Right cardiac atrium (tissue), 5 donors: Measurements from ENCODE around the gene ZNF740. TPM values are rescaled to one million over a fixed set of nuclear protein-coding genes. Genes with fewer than 3 reads are reported as not detected.
A peak's percentile ranks its signal among the peaks of the same experiment; 100 is the strongest.
"Not testable (repeated sequence)": the region's sequence is repeated elsewhere in the genome, so short reads cannot be mapped to it uniquely, and the experiment has no call there.

Source experiments
- ATAC-seq, 2 donors: fragments of 200-7000 bp; cut with Tn5 transposase; one replicate each; pipeline versions ENCODE4 v1.8.0 to v1.9.1; 2020; ENCODE audit warnings: moderate library complexity in 2 of 2, mild to moderate bottlenecking in 1 of 2
- DNase-seq, 3 donors: peaks; one replicate each; pipeline ENCODE4 v3.0.0-alpha.2; 2020
- H3K27ac ChIP-seq: one replicate; pipeline ENCODE4 v1.5.1; 2013; ENCODE audit warnings: mild to moderate bottlenecking, low read length, control low read depth, moderate library complexity
- H3K27me3 ChIP-seq: one replicate; pipeline ENCODE4 v1.6.1; 2013; ENCODE audit not compliant: control insufficient read depth, insufficient read depth
- H3K4me1 ChIP-seq: one replicate; pipeline ENCODE4 v1.6.1; 2013; ENCODE audit warnings: low read length; ENCODE audit not compliant: control insufficient read depth, insufficient read depth
- H3K4me3 ChIP-seq: one replicate; pipeline ENCODE4 v1.5.1; 2013; ENCODE audit warnings: low read length, control low read depth
- H3K9me3 ChIP-seq: one replicate; pipeline ENCODE4 v1.6.1; 2013; ENCODE audit warnings: low read length; ENCODE audit not compliant: control insufficient read depth
- WGBS: extraction: QIAGEN DNeasy Blood & Tissue Kit; methylation state at CpG from one replicate; pipeline ENCODE4 v1.1.7; 2013; 5-methylcytosine and 5-hydroxymethylcytosine counted together
- intact Hi-C, 4 donors: fragments of 100-400 bp; cut with DNase I; formaldehyde crosslinking; loops; one replicate each; pipeline versions ENCODE4 v1.11.0 to v1.14.0; 2022 to 2023
- polyA plus RNA-seq: library from polyadenylated mRNA; stranded (reverse); fragments of 200-250 nt; gene quantifications from one replicate; pipeline ENCODE4 v1.2.3, GENCODE V29; 2013
- total RNA-seq, 4 donors: library from RNA; stranded (reverse); fragmentation: NEBNext Ultra II Directional; extraction: Animal tissue kit (Norgen Biotek cat#: 25700); gene quantifications; one replicate each; pipeline ENCODE4 v1.2.1, GENCODE V29; 2021
- donor health status: healthy with polysubstance abuse.
- donor health status: DM: no; HTN: yes; CAD: no.
- donor health status: DM: no; HTN: no; CAD: no.
- donor health status: DM: no; HTN: yes; CAD: no; lungs with severe emphysema.
- donor health status: DM: yes; HTN: yes; CAD: no.

The ZNF740 gene
- total and polyA plus RNA-seq, 5 donors, result 5.3 to 29.9 (median 17.0) TPM

DNA sequence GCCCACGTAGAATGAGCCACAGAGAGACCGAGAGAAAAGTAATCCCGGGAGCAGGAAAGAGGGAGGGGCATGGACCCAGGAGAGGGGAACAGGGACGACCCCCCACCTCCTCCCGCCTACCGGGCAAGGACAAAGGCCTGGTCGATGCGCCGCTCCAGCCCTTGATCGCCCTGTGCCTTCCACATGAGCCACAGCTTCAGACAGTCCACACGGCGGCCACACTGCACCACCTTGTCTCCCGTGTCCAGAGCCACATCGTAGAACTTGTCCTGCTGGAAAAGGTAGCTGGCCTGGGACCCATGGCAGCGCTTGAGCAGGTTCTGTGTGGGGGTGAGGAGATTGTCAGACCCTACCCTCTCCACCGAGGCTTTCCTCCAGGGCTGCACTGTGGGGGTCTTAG lies 20.5 kb upstream of the ZNF740 start:
- Histone ChIP-seq H3K9me3 (no peaks in the 10 kb centered on the region), H3K4me3 (no peak overlapping the region), H3K27ac (no peak overlapping the region), H3K27me3 (no peaks in the 10 kb centered on the region), H3K4me1 (no peaks in the 10 kb centered on the region)
- ATAC-seq (peak; percentile 27 to 54), DNase-seq (no peak)
- intact Hi-C loops, result loop anchor here in 2 of 4 donors (5.0 kb wide), 2 partner anchors 37 to 122 kb away; no protein-coding TSS in a partner anchor
- 88% methylated on average over 16 of the region's 16 CpGs for WGBS

DNA sequence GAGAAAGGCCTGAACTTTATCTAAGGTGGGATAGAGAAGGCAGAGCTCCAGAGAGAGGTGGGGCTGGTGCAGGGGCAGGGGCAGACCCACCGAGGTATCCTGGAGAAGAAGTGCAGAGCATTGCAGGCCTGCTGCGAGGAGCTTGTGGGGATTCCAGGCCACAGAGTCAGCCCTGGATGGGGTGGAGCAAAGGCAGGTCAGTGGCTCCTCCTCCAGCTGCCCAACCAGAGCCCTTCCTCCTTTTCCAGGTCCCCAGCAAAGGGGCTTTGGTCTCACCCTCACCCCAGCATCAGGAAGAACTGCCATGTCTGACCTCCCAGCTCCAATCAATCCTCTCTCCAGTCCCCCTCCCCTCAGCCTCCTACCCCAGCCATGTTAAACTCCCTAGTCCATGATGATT lies 19.8 kb upstream of the ZNF740 start:
- ATAC-seq (no peak), DNase-seq (no peak)
- H3K4me1 ChIP-seq, result no peaks in the 10 kb centered on the region
- no peak overlapping the region for H3K4me3 ChIP-seq
- no peaks in the 10 kb centered on the region for H3K27me3 ChIP-seq
- intact Hi-C loops, result loop anchor here in 1 of 4 donors (5.0 kb wide), 2 partner anchors 37 to 122 kb away; no protein-coding TSS in a partner anchor
- no peak overlapping the region for H3K27ac ChIP-seq
- no peaks in the 10 kb centered on the region for H3K9me3 ChIP-seq
- 86% methylated on average over 2 of the region's 2 CpGs for WGBS

DNA sequence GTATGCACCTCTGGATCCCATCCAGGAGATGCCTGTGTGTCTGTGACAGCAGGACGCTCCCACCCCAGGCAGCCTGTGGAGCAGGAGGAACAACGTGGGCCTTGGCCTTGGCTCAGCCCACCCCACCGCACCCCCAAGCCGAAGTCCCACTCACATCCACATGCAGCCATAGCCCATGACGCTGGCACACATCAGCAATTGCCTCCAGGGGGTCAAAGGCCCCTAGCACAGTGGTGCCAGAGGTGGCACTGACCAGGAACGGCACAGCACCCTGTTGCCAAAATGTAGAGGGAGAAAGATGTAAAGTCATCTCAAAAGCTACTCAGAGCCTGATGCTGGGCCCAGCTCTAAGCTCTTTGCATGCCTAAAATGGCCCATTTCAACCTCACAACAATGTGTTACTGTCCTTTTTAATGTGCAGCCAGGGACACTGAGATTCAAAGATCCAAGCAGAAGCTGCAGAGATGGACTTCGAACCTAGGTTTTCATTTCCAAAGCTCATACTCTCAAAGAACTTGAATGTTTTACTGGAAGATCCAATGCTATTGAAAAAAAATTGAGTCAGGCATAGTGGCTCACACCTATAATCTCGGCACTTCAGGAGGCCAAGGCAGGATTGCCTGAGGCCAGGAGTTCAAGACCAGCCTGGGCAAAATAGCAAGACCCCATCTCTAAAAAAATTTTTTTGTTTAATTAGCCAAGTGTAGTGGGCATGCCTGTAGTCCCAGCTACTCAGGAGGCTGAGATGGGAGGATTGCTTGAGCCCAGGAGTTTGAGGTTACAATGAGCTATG lies 19.2 kb upstream of the ZNF740 start:
- Histone ChIP-seq H3K4me3 (no peak overlapping the region), H3K27ac (no peak overlapping the region), H3K27me3 (no peaks in the 10 kb centered on the region), H3K4me1 (no peaks in the 10 kb centered on the region), H3K9me3 (no peaks in the 10 kb centered on the region)
- 94% methylated on average over 8 of the region's 8 CpGs for WGBS
- intact Hi-C loops, result loop anchor here in 1 of 4 donors (5.0 kb wide), 2 partner anchors 36 to 121 kb away; no protein-coding TSS in a partner anchor
- no peak for DNase-seq
- no peak for ATAC-seq

DNA sequence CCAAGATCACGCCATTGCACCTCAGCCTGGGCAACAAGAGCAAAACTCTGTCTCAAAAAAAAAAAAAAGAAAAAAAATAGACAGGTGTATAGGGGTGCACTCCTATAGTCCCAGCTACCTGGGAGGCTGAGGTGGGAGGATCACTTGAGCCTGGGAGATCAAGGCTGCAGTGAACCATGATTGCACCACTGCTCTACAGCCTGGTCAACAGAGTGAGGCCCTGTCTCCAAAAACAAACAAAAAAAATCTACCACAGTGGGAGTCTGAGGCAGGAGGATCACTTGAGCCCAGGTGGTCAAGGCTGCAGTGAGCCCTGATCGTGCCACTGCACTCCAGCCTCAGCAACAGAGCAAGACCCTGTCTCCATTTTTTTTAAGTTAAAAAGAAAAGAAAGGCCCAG lies 17.5 kb upstream of the ZNF740 start:
- H3K27me3 ChIP-seq, H3K27ac ChIP-seq, DNase-seq, ATAC-seq, H3K4me3 ChIP-seq, H3K9me3 ChIP-seq, H3K4me1 ChIP-seq: not testable (repeated sequence)
- intact Hi-C loops, result loop anchor here in 1 of 4 donors (5.0 kb wide), 2 partner anchors 34 to 119 kb away; no protein-coding TSS in a partner anchor
- 97% methylated on average over 2 of the region's 2 CpGs for WGBS

DNA sequence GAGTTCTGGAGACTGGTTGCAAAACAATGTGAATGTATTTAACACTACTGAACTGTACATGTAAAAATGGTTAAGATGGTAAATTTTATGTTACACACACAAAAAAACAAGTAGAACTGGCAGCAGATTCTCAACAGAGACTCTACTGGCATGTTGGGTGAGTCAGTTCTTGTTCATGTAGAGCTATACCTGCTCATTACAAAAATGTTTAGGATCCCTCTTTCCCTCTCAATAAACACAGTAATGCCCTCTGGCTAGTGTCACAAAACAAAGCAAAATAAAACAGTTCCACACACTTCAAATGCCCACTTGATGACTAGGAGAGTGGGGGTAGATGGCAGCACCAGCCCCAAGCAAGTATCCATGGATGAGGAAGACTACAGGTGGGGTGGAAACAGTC lies 13.7 kb upstream of the ZNF740 start:
- no peaks in the 10 kb centered on the region for H3K27me3 ChIP-seq
- H3K27ac ChIP-seq, result no peak overlapping the region
- DNase-seq, result no peak
- no peak for ATAC-seq
- no peak overlapping the region for H3K4me3 ChIP-seq
- intact Hi-C loops, result no loop called here
- no peaks in the 10 kb centered on the region for H3K4me1 ChIP-seq
- H3K9me3 ChIP-seq, result no peaks in the 10 kb centered on the region

DNA sequence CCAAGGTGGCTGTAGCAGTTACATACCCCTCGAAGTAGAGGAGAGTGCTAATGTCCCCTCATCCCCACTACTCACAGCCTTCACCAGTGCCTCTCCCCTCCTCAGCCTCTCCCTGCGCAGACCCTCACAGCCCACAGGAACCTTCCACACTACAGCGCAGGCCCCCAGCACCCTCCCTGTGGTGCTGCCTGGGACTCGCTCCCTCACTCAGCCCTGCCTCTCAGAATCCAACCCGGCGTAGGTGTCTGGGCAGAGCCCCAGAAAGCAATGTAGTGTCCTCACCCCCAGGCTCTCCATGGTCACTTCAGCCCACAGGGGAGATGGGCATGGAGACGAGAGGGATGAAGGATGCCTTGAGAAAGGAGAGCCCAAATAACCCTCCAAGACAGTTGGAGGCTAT lies 10.9 kb upstream of the ZNF740 start:
- intact Hi-C loops, result no loop called here
- WGBS, result 92% methylated on average over 7 of the region's 7 CpGs
- no peaks in the 10 kb centered on the region for H3K27me3 ChIP-seq
- H3K9me3 ChIP-seq, result no peaks in the 10 kb centered on the region
- no peak overlapping the region for H3K27ac ChIP-seq
- no peak overlapping the region for H3K4me3 ChIP-seq
- no peaks in the 10 kb centered on the region for H3K4me1 ChIP-seq
- DNase-seq (no peak), ATAC-seq (no peak)

DNA sequence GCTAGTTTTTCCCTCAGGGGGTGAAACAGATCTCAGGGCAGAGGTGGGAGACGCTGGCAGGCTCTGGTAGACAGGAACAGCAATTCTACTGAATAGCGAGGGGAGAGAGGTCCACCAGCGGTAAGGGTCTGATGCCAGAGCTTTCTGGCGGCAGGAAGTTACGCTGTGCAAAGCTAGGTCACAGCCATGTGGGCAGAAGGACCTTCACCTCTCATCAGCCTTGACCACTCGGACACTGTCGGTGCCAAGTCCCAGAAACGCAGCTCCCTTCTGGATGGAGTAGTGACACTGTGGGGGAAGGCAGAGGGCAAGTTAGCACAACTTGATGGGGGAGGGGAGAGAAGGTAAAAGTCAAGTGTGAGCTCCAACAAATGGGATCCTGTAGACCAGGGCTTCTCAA lies 10.3 kb upstream of the ZNF740 start:
- intact Hi-C loops, result no loop called here
- Histone ChIP-seq H3K4me3 (no peak overlapping the region), H3K4me1 (no peaks in the 10 kb centered on the region), H3K9me3 (no peaks in the 10 kb centered on the region), H3K27me3 (no peaks in the 10 kb centered on the region), H3K27ac (no peak overlapping the region)
- DNase-seq (no peak), ATAC-seq (no peak)
- WGBS, result 93% methylated on average over 8 of the region's 8 CpGs

DNA sequence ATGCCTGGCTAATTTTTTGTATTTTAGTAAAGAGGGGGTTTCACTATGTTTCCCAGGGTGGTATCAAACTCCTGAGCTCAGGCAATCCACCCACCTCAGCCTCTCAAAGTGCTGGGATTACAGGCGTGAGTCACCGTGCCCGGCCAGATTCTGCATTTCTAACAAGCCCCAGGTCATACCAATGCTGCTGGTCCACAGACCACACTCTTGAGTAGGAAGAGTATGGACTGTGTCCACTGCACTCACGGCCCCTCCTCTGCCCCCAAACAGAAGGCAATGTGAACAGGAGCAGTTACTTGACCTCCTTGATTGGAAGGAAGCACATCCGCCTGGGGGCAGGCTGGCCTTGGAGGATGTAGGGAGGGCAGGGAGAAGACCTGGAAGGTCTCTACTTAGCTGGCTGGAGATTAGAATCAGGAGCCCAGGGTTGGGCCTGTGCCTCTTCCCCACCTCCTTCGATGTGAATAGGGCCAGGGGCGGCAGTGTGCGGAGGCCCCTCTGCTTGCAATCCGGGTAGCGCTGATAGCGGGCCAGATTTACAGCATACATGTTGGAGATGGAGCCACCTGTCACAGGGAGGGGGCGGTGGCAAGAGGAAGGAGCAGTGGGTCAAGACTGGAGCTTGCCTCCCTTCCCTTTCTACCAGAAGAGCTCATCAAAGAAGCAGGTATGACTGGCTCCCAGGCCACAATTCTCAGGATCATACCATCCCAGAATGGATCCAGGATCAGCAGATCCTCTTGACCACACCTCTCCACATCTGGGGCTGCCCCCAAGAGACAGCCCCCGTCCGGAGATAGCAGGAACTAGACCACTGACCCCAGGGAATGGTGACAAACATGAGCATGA lies 9.4 kb upstream of the ZNF740 start:
- no peak for ATAC-seq
- H3K27ac ChIP-seq, result no peak overlapping the region
- H3K4me1 ChIP-seq, result no peaks in the 10 kb centered on the region
- intact Hi-C loops, result no loop called here
- H3K27me3 ChIP-seq, result no peaks in the 10 kb centered on the region
- no peaks in the 10 kb centered on the region for H3K9me3 ChIP-seq
- H3K4me3 ChIP-seq, result no peak overlapping the region
- DNase-seq, result no peak
- WGBS, result 79% methylated on average over 14 of the region's 14 CpGs

DNA sequence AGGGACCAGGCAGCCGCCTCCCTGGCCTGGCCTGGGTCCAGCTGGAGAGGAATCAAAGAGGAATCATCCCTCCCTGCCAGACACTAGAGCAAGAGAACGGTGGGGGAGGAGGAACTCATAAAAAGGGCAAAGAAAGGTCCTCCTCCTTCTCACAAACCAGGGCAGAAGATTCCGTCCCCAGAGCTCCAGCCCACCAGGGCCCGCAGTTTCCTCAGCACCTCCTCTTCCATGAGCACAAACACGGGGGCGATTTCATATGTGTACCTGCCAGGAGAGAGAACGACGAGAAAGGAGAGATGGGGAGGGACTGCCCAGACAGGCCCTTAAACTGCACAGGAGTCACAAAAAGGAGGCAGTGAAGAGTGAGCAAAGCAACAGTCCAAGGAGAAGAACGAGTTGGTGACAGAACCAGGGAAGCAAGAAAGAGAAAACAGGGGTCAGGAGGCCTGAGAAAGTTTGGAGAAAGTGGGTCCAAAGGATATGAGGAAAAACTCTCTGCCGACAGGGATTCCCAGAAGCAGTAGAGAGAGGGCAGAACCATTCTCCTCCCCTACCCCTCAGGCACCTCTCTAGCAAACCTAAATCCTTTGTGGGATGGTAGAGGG lies 8.7 kb upstream of the ZNF740 start:
- Histone ChIP-seq H3K4me1 (no peaks in the 10 kb centered on the region), H3K9me3 (no peaks in the 10 kb centered on the region), H3K27ac (no peak overlapping the region), H3K27me3 (no peaks in the 10 kb centered on the region), H3K4me3 (no peak overlapping the region)
- DNase-seq, result no peak
- intact Hi-C loops, result no loop called here
- 53% methylated on average over 10 of the region's 10 CpGs for WGBS
- no peak for ATAC-seq

DNA sequence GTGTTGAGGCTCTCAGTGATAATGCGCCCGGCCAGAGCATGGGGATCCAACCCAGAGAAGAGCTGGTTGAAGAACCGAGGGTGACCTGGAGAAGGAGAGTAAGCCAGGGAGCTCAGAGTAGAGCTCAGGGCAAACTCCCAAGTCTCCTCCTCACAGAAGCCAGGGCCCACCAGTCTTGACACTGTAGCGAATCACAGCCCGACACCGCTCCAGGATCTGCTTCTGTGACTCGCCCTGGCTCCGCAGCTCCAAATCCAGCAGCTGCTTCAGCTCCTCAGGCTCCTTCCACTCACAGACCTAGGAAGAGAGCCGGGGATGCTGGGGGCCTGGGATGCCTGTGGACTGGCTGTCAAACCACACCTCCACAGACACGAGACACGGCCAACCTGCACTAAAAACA lies 8.2 kb upstream of the ZNF740 start:
- no peak overlapping the region for H3K27ac ChIP-seq
- ATAC-seq (peak in 1 of 2 donors; percentile 39), DNase-seq (peak in 2 of 3 donors; percentile 44 to 51)
- H3K9me3 ChIP-seq, result no peaks in the 10 kb centered on the region
- no peaks in the 10 kb centered on the region for H3K4me1 ChIP-seq
- H3K4me3 ChIP-seq, result no peak overlapping the region
- no peaks in the 10 kb centered on the region for H3K27me3 ChIP-seq
- intact Hi-C loops, result no loop called here
- 84% methylated on average over 11 of the region's 11 CpGs for WGBS
